GM21825 (cell line): ENCODE measurements around the gene GBE1.

ENCODE experiments used
- ATAC-seq: cut with Tn5 transposase; IDR thresholded peaks from one replicate; pipeline ENCODE4 v1.9.1; 2021; ENCODE audit warnings: mild to moderate bottlenecking, moderate library complexity; ENCODE audit not compliant: unreplicated experiment

The GBE1 gene

DNA sequence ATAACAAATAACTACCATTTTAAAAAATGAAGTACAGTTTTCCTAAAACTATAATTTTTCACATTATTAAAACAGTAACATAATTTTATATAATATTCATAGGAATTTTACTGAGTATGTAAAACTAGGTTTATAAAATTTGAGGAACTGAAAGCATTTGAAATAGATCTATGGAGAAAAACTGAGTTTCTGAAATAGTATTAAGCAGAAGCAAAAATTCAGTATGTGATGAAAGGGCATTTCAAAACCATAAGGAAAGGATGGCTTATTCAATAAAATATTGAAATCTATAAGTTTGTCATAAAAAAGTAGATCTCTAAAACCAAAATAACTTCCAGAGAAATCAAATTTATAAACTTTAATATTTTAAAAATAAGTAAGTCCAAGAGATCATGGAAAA lies 53.4 kb downstream of the GBE1 start:
- ATAC-seq, result no peak

DNA sequence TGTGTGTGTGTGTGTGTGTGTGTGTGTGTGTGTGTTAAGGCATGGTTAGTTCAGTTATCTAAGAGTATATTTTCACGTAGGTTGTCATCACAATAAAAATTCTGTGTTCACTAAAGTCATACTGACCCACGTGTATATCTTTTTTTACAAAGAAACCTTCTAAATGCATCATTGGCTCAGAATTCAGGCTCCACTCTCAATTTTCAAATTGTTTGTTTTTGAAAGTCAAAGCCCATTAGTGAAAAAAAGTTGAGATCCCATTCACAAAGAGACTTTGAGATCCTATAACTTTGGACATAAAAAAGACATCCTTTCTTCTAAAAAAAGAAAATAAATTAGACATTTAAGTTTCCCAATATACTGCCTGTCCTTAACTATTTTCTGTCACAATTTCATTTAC lies 59.3 kb downstream of the GBE1 start:
- ATAC-seq, result no peak

DNA sequence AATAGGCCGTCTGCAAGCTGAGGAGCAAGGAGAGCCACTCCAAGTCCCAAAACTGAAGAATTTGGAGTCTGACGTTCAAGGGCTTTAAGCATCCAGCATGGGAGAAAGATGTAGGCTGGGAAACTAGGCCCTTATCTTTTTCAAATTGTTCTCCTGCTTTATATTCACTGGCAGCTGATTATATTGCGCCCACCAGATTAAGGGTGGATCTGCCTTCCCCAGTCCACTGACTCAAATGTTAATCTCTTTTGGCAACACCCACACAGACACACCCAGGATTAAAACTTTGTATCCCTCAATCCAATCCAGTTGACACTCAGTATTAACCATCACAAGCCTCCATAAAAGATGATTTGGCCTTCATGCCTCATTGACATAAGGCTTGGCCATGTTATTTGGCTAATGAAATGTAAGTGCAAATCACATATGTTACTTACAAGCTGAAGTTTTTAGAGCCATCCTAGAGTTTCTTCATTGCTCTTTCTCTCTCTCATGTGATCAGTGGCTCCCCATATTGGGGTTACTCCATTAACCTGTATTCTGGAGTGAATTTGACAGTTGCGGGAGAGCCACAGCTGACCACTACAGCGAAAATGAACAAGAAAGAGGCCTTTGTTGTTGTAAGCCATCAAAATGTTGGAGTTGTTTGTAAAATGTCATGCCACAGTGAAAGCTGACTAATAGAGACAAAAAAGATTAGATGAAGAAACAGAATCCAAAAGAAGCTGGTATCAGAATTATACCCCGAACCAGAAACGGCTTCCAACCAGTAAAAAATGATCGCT lies 61.7 kb downstream of the GBE1 start:
- no peak for ATAC-seq

DNA sequence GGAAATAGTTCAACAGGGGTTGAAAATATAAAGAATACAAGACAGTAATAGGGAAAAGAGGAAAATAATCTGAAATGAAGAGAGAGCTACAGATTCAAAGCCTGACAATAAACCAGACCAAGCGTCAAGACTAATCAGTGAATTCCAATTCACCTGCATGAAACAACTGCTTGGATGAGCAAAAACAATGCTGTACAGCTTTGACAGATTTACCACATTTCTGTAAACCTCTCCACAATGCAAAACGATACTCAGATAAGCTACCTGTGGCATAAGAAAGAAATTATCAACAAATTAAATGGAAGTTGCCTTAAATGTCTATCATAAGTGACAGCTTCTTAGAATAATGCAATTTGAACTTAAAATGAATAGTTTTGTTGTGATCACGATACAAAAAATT lies 65.4 kb downstream of the GBE1 start:
- ATAC-seq, result no peak

DNA sequence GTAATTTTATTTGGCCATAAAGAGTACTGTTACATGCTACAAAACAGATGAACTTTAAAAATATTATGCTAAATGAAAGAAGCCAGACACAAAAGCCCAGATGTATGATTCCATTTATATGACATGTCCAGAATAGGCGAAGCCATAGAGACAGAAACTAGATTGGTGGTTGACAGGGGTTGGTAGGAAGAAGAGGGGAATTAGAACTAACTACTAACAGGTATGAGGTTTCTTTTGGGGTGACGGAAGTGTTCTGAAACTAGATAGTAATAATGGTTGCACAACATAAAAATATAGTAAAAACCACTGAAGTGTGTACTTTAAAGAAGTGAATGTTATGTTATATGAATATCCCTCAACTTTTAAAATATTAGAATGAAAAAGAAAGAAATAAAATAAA lies 66.1 kb downstream of the GBE1 start:
- no peak for ATAC-seq

DNA sequence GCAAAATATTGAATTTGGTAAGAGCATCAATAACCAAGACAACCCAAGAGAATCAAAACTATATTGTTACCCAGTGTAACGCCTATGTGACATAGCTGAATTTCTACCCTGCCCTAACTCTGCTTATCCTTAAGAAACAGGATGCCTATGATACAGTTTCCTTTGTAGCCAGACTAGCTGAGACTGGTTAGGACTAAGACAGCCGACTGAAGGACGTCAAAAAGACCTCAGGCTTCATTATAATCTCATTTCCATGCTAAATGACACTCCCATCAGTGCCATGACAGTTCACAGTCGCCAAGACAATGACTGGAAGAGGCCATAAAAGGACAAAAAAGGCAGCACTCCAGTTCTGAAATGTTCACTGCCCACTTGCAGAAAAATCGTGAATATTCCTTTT lies 66.8 kb downstream of the GBE1 start:
- no peak for ATAC-seq

DNA sequence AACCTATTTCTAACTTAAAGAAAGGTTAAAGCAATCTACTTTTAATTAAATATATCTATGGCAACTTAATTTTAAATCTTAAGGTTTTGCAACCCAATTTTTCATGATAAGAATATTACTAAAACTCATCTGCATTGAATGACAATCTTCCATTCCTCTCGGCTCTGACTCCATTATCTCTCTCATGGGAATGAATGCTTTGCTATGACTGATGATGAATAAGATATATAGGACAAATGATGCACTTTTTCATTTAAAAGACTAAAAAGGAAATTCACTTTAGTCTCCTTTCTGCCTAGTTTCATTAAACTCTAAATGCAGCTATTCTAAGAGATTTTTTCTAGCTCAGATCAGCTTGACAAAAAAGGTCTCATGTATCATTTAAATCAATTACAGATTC lies 68.7 kb downstream of the GBE1 start:
- ATAC-seq, result no peak

DNA sequence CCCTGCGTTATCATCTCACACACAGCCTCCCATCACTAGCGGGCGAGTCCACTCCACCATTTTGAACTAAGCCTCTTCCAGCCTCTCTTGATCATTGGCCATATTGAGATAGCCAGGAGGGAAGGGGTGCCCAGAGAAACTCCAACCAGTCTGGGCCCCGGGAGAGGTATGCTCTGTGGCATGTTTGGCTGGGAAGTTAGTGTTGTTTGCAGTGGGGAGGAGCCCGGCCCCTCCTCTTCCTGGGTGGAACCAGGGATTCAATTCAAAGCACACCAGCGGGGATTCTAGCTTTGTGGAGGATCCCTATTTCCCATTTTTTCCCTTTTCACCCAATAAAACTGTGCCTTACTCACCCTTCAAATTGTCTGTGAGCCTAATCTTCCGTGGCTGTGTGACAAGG lies 71.8 kb downstream of the GBE1 start:
- ATAC-seq, result no peak

DNA sequence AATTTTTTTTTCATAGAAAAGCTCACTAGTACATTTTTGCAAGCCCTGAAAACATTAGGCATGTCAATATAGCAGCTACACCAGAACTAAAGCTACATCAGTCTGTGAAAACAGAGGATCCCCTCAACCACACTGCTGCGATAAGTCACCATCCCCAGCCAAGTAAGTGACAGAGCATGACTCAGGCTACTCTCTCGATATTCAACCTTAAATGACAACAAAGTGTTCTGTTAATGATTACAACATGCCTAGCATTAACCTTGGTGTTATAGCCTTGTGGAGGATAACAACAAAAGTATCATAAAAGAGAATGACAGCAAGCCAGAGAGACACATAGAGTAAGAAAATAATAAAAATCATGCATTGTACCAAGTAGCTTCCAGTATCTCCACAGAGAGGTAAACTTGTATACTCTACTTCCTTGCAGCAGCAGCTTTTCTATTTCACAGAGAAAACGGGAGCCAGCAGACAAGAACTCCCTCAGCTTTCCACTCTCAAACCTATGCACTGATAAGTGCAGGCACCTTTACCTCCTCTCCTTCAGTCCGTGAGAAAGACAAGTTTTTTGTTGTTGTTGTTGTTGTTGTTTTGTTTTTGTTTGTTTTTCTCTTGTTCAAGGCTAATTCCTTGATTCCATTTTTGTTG lies 76.6 kb downstream of the GBE1 start:
- no peak for ATAC-seq

DNA sequence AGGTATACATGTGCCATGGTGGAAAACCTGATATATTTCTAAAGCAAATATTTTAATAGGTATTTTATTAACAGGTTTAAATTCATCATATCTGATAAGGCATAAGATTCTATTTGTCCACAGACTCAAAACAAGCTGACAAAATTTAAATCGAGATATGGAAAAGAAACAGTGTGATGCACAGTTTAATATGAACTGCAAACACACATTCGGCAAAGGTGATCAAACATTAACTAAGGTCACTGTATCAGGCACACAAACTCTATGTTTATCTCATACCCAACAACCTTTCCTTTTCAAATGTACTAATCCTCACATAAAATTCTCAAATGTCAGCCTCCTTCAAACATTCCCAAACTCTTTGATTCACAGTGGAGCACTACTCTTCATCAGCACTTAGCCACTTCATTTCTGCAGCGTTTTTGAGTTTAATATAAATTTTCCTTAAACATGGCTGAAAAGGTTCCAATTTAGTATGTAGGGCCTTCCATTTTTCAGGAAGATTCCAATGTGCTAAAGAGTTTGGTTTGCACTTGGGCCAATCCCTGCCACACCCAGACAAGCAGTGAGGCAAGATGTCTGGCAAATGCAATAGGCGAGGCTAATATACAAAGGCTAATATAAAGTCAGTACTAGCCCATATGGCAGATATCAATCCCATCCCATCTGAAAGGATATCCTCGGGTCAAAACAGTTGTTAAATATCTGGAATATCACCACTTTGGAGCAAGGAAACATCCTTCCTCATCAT lies 84.6 kb downstream of the GBE1 start:
- no peak for ATAC-seq

DNA sequence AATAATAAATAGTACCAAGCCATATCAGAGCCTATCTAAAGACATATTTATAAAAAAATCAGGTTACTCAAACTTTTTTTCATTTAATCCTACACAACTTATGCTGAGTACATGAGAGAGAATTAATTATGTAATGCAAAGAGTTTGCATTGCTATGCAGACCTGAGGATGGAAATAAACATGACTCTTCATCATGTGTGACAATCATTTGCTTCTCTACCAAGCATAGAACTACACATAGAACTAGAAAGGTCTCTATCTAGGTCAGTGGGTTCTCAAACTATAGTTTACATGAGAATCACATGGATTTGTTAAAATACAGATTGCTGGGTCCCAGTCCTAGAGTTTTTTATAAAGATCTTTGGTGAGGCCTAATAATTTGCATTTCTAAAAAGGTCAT lies 86.8 kb downstream of the GBE1 start:
- no peak for ATAC-seq

DNA sequence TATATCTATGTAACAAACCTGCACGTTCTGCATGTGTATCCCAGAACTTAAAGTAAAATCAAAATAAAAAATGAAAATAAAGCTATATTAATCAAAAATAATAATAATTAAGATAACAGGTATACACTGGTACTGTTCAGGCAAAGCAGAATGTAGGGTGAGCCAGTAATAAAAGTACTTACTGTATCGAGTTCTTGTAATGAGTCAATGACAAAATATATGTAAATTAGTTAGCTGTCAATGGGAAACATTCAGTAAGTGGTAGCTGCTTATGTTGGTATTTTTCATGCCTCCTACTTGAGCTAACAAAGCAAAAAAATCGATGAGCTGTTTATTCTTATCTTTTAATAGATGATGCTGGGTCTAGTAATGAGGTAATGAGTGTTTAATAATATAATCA lies 93.2 kb downstream of the GBE1 start:
- no peak for ATAC-seq

DNA sequence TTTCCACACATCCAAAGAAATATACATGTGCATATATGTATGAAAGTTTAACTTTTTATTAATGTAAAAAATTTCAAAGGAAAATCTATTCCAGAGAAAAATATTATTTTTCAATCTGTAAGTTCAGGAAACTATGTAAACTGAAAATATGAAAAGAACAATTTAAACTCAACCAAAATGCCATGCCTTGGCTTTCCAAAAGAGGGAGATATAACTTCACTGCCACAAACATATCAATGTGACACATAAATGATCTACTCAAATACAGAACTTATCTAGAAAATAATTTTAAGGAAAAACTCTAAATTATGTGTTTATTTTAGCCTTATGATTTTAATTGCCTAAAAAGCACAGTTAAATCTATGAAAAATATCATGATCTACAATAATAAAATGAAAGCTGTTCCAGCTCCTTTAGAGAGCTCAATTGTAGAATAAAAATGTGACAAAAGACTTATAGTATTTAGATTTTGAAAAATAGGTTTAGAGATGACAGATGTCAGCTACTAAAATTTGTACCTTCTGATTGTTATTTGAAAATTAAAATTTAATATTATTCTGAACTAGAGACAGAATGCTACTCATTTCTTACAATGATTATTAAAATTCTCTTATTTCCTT lies 94.8 kb downstream of the GBE1 start:
- no peak for ATAC-seq

DNA sequence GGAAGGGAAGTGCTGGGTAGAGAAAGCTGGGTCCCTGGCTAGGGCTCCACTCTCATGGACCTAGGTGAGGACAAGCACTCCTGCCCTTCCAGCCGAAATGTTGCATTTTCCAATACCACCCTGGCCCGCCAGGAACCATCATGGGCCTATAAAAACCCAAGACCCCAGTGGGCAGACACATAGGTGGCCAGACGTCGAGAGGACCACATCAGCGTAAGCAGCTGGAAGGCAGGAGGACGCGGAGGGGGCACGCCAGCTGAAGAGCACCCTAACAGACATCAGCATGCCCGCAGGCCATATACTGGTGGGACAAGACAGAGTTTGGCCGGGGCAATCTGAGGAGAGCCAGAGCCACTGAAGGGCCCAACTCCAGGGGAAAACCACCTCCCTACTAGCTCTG lies 98.3 kb downstream of the GBE1 start:
- ATAC-seq, result no peak

DNA sequence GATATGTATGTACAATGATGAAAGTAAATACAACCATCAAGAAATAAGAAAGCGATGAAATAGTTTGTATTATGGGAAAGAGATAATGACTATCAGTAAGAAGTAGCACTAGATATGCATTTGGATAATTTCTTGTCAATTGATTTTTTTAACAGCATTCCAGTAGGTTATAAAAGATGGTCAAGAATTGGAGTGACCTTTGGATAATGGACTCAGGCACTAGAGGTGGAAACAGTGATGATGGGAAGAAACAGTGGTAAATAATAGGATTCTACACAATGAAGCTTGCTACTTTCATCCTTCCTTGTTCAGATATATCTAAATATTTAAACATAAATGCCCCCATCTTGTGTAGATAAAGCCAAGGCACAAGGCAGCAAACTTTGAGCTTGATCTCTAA lies 101.4 kb downstream of the GBE1 start:
- no peak for ATAC-seq

DNA sequence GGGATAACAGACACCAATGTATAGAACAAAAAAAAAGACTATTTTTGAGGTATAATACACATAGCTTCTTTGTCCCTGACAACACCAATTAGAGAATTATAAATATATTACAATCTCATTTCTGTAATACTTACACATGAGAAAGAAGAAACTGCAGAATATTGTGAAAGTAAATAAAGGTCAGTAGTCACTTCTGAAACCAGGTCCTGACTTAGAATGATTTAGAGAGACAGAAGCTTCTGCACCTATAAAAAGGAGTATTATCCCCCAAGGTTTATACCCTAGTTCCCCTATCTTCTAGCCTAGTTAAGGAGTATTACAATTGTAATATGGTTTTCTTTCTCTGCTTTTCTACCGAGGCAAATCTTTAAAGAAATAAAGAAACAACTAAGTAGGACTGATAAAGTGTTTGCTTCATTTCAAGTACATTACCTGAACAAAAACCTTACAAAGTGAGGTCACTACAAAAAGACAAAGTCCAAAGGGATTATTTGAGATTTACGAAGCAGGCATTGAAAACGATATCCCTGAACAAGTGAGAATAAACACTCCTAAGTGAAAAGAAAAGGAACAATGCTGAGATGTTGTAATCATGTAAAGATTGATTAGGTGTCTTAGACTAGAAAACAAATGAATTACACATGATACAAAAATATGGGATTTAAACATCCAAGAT lies 103.0 kb downstream of the GBE1 start:
- no peak for ATAC-seq

DNA sequence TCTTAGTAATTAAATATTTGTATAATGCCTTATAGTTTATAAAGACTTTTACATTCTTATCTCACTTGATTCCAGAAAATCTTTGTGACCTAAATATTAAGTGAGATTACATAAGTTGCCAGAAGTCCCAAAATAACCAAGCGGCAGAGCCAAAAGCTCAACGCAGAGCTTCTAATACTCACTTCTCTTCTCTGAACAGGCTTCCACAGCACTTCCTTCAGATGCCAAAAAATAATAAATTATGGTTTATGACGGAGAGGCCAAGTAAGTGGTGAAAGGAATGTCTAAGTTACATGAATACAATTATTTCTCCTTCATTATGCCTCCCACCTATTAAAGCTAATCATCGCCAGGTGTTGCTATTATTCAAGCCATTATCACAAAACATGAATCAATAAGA lies 110.3 kb downstream of the GBE1 start:
- ATAC-seq, result no peak

DNA sequence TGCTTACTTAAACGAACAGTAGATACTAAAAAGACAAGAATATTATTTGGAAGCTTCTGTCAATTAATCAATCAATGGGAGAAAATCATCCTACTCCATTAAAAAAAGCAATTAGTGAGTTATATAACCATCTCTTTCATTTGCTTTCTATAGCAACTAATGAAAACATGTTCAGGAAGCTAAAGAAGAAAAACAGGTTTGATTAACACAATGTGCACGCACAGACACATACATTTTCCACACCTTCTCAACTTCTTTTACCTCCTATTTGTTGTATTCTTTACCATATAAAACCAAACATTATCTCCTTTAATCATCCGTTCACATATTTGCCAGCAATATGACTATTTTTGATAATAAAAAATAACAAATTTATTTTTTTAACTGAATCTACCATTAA lies 111.3 kb downstream of the GBE1 start:
- ATAC-seq, result no peak

DNA sequence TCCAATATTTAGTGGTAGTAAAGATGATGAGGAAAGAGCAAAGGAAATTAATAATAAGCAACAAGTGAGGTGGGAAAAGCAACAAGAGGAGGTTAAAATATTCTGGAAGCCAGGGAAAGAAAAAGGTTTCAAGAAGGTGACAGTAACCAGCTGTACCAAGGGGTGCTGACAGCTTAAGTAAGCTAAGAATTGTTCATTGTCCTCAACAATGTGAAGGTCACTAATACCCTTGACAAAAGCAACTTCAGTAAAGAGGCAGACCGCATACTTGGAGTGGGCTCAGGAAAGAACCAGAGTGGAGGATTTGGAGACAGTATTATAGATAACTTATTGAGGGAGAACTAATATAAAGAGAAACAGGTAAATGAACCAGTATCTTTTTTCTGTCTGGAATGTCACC lies 116.2 kb downstream of the GBE1 start:
- ATAC-seq, result no peak

DNA sequence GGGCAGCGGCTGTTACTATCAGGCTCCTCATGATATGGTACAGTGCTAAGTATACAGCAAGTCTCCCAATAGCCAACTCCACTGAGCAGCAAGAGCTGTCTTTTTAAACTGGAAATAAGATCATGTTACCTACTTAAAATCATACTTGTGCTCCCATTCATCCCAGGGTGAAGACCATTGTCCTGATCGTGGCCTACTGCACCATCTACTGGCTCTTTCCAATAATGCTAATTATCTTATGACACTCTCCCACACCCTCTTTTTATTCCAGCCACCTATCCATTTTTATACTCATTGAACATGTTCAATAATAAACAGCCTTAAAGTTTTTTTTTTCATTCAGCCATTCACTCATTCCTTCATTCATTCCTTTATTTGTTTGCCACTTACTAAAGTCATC lies 117.7 kb downstream of the GBE1 start:
- no peak for ATAC-seq

DNA sequence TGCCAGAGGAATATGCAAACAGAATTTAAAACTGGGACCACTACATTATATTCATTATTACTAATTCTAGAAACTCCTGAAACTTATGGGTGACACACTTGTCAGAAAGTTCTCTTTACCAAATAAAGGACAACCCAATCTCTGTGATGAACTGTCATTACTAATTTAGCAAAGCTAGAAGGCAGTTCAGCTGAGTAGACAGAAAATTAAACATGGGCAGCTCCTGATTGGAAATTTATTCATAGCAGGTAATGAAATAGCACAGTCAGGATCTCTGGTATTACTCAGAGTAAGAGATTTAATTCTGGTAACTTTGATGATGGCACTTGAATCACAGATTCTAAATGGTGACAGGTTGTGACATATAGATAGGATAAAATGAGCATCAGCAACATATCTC lies 123.0 kb downstream of the GBE1 start:
- no peak for ATAC-seq
